Ishikawa (cell line): Measurements from ENCODE around the gene NT5E.
A peak's percentile ranks its signal among the peaks of the same experiment; 100 is the strongest.

ENCODE experiments used
- CEBPB ChIP-seq: IDR thresholded peaks from 2 replicates; pipeline ENCODE4 v1.6.1; 2012
- CREB1 ChIP-seq: IDR thresholded peaks from 2 replicates; pipeline ENCODE4 v1.6.1; 2012; ENCODE audit warnings: low read depth
- EGR1 ChIP-seq: IDR thresholded peaks from 2 replicates; pipeline ENCODE4 v1.6.1; 2012
- EP300 ChIP-seq: IDR thresholded peaks from 2 replicates; pipeline ENCODE4 v1.6.1; 2012; ENCODE audit warnings: borderline replicate concordance
- FOXM1 ChIP-seq: IDR thresholded peaks from 2 replicates; pipeline ENCODE4 v1.6.1; 2012; ENCODE audit warnings: low read depth, borderline replicate concordance
- MAX ChIP-seq: IDR thresholded peaks from 2 replicates; pipeline ENCODE4 v1.6.1; 2012
- NFIC ChIP-seq: IDR thresholded peaks from 2 replicates; pipeline ENCODE4 v1.6.1; 2012
- RAD21 ChIP-seq: IDR thresholded peaks from 2 replicates; pipeline ENCODE4 v1.6.1; 2012; ENCODE audit warnings: low read depth
- TAF1 ChIP-seq: IDR thresholded peaks from 2 replicates; pipeline ENCODE4 v1.6.1; 2012; ENCODE audit warnings: low read depth, mild to moderate bottlenecking
- TCF12 ChIP-seq: IDR thresholded peaks from 2 replicates; pipeline ENCODE4 v1.6.1; 2012; ENCODE audit warnings: low read depth
- TEAD4 ChIP-seq: IDR thresholded peaks from 2 replicates; pipeline ENCODE4 v1.6.1; 2012
- YY1 ChIP-seq: IDR thresholded peaks from 2 replicates; pipeline ENCODE4 v1.6.1; 2012; ENCODE audit warnings: low read depth
- ZBTB7A ChIP-seq: IDR thresholded peaks from 2 replicates; pipeline ENCODE4 v1.6.1; 2012; ENCODE audit warnings: low read depth
- TF ChIP-seq, protein P1 (sequence below): IDR thresholded peaks from 2 replicates; pipeline ENCODE4 v1.6.1; 2012
- TF ChIP-seq, protein P2 (sequence below): IDR thresholded peaks from 2 replicates; pipeline ENCODE4 v1.6.1; 2012; ENCODE audit warnings: low read depth, mild to moderate bottlenecking

The NT5E gene

GRCh38 chr6:85484948-85485347 lies 35.1 kb downstream of the NT5E start:
- TF ChIP-seq, protein P1, sequence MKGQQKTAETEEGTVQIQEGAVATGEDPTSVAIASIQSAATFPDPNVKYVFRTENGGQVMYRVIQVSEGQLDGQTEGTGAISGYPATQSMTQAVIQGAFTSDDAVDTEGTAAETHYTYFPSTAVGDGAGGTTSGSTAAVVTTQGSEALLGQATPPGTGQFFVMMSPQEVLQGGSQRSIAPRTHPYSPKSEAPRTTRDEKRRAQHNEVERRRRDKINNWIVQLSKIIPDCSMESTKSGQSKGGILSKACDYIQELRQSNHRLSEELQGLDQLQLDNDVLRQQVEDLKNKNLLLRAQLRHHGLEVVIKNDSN = no peak
- TF ChIP-seq, protein P2, sequence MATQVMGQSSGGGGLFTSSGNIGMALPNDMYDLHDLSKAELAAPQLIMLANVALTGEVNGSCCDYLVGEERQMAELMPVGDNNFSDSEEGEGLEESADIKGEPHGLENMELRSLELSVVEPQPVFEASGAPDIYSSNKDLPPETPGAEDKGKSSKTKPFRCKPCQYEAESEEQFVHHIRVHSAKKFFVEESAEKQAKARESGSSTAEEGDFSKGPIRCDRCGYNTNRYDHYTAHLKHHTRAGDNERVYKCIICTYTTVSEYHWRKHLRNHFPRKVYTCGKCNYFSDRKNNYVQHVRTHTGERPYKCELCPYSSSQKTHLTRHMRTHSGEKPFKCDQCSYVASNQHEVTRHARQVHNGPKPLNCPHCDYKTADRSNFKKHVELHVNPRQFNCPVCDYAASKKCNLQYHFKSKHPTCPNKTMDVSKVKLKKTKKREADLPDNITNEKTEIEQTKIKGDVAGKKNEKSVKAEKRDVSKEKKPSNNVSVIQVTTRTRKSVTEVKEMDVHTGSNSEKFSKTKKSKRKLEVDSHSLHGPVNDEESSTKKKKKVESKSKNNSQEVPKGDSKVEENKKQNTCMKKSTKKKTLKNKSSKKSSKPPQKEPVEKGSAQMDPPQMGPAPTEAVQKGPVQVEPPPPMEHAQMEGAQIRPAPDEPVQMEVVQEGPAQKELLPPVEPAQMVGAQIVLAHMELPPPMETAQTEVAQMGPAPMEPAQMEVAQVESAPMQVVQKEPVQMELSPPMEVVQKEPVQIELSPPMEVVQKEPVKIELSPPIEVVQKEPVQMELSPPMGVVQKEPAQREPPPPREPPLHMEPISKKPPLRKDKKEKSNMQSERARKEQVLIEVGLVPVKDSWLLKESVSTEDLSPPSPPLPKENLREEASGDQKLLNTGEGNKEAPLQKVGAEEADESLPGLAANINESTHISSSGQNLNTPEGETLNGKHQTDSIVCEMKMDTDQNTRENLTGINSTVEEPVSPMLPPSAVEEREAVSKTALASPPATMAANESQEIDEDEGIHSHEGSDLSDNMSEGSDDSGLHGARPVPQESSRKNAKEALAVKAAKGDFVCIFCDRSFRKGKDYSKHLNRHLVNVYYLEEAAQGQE = no peak
- TF ChIP-seq MAX = no peak
- no peak for TF ChIP-seq ZBTB7A
- TF ChIP-seq NFIC = no peak
- no peak for TF ChIP-seq EP300
- TF ChIP-seq YY1 = no peak
- TF ChIP-seq CREB1 = no peak
- no peak for TF ChIP-seq TAF1
- no peak for TF ChIP-seq EGR1
- TF ChIP-seq TEAD4 = no peak
- TF ChIP-seq TCF12 = no peak
- no peak for TF ChIP-seq RAD21
- no peak for TF ChIP-seq FOXM1
- no peak for TF ChIP-seq CEBPB

DNA sequence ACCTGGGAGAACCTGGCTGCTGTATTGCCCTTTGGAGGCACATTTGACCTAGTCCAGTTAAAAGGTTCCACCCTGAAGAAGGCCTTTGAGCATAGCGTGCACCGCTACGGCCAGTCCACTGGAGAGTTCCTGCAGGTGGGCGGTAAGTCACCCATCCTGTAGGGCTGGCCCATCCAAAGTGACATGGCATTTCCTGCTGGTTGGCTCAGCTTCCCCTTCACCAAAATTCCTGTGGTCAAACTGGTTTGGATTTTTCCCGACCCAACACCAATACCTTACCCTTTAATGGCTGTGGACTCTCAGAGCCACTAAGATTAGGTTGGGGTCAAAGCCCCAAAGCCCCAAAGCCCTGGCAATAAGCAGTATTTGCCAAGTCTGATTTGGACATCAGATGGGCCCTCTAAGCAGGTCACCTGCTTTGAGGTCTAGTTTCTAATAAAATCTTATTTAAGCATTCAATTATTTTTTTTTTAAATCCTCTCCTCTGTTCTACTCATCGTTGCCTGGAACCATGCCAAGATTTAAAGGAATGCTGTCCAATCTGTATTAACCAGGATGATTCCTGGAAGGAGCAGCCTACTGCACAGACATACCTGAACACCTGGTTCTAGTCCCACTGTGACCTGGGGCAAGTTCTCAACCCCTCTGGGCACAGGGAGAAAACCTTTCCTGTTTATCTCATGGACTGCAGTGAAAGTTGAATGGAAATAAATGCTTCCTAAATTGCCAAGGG lies 40.8 kb downstream of the NT5E start:
- TF ChIP-seq TAF1 (no peak), FOXM1 (0 out of 2 replicates have a peak, but pooled peaks have one; percentile 42), EP300 (peak; percentile 63; the same call in 1 of the 2 replicates), ZBTB7A (no peak), NFIC (peak; percentile 56; the same call in 1 of the 2 replicates), YY1 (no peak), TEAD4 (peak; percentile 63), CEBPB (no peak), CREB1 (no peak), MAX (no peak), TCF12 (peak; percentile 64; the same call in 1 of the 2 replicates), RAD21 (no peak), EGR1 (peak; percentile 20; the same call in 1 of the 2 replicates)
- TF ChIP-seq, protein P1 = no peak
- TF ChIP-seq, protein P2 = no peak

- TF ChIP-seq EP300 (no peak), CEBPB (no peak), TCF12 (no peak), YY1 (no peak), NFIC (no peak), RAD21 (no peak), EGR1 (no peak), TEAD4 (no peak), FOXM1 (no peak)
- TF ChIP-seq, protein P1 = no peak
These were observed 43.5 kb downstream of the NT5E start for GRCh38 chr6:85493389-85493788.

DNA sequence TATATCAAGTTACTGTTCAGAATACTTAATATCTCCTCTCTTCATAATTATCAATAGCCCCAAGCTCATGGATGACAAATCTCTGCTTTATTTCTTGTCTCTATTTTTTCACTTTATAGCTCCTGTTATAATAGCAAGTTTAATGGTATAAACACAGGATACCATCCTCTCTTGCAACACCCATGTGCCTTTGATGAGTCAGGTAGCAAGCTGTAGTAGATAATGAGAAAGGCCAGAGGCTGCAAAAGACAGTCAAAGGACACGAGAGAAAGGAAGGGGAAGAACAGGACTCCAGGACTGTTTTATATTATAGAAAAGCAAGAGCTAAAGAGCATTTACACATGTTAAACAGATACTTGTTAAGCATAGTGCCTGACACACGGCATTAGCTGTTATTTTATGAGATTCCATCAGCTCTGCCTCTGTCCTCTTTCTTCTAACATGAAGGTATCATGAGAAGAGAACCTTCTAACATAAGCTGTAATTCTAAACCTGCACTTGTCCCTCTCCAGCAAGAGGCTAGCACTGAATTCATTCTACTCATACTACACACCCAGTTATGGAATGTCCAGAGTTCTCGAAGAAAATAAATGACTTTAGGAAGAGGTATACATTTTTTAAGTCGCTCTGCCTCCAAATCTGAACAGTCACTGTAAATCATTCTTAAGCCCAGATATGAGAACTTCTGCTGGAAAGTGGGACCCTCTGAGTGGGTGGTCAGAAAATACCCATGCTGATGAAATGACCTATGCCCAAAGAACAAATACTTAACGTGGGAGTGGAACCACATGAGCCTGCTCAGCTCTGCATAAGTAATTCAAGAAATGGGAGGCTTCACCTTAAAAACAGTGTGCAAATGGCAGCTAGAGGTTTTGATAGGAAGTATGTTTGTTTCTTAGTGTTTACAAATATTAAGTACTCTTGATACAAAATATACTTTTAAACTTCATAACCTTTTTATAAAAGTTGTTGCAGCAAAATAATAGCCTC lies 45.0 kb downstream of the NT5E start:
- TF ChIP-seq CEBPB (0 out of 2 replicates have a peak, but pooled peaks have one; percentile 37), TEAD4 (peak; percentile 48; the same call in 1 of the 2 replicates), MAX (peak; percentile 31; the same call in 1 of the 2 replicates), RAD21 (no peak)
